ENCODE measurements around the gene KDM2B.

KDM2B gene

GRCh38 chr12:121550974-121551634 is 29.7 kb downstream of the KDM2B start:
- TF ChIP-seq EZH2phosphoT487 (IDR thresholded peaks at IDR 0.05; ENCODE audit: low read length) = no peak
- no peak for TF ChIP-seq CTCF (IDR thresholded peaks at IDR 0.05; ENCODE audit: low read length)
- TF ChIP-seq EZH2 (optimal IDR thresholded peaks at IDR 0.05; ENCODE audit: low read depth, low read length) = no peak
- no peak for DNase-seq
- no peaks in the 10 kb centered on the region for H3K36me3 ChIP-seq (replicated peaks; ENCODE audit: insufficient read depth, low read length)

GRCh38 chr12:121549075-121549474 is 31.7 kb downstream of the KDM2B start:
- H3K4me1 ChIP-seq (ENCODE audit: low read length) = no peaks in the 10 kb centered on the region
- TF ChIP-seq EZH2phosphoT487 (IDR thresholded peaks at IDR 0.05; ENCODE audit: low read length) (no peak), EZH2 (optimal IDR thresholded peaks at IDR 0.05; ENCODE audit: low read depth, low read length) (no peak), CTCF (IDR thresholded peaks at IDR 0.05; ENCODE audit: low read length) (no peak)
- no peak overlapping the region for H3K4me2 ChIP-seq (ENCODE audit: low read depth, low read length)
- H3K27me3 ChIP-seq (replicated peaks; ENCODE audit: insufficient read depth, low read length) = no peaks in the 10 kb centered on the region
- no peak overlapping the region for H2AFZ ChIP-seq (ENCODE audit: low read length)
- H3K79me2 ChIP-seq (ENCODE audit: low read length) = no peaks in the 10 kb centered on the region
- no peak overlapping the region for H3K27ac ChIP-seq (ENCODE audit: low read length)
- no peaks in the 10 kb centered on the region for H3F3A ChIP-seq (ENCODE audit: insufficient read depth, low read length)
- no peak overlapping the region for H3K9ac ChIP-seq (ENCODE audit: low read length)
- no peak overlapping the region for H3K4me3 ChIP-seq (ENCODE audit: low read length)
- no peaks in the 10 kb centered on the region for H3K9me3 ChIP-seq (replicated peaks; ENCODE audit: insufficient read depth, low read length)
- no peaks in the 10 kb centered on the region for H3K36me3 ChIP-seq (replicated peaks; ENCODE audit: insufficient read depth, low read length)
- H4K20me1 ChIP-seq (ENCODE audit: insufficient read depth, low read length) = no peaks in the 10 kb centered on the region
- H3K9me2 ChIP-seq (replicated peaks; ENCODE audit: insufficient read depth, low read length) = no peaks in the 10 kb centered on the region
- no peak for DNase-seq

More at GRCh38 chr12:121550974-121551634, 29.7 kb downstream of the KDM2B start:
- Histone ChIP-seq H3K27me3 (replicated peaks; ENCODE audit: insufficient read depth, low read length) (no peaks in the 10 kb centered on the region), H2AFZ (ENCODE audit: low read length) (no peak overlapping the region), H4K20me1 (ENCODE audit: insufficient read depth, low read length) (no peaks in the 10 kb centered on the region), H3K4me1 (ENCODE audit: low read length) (no peaks in the 10 kb centered on the region), H3K9me2 (replicated peaks; ENCODE audit: insufficient read depth, low read length) (no peaks in the 10 kb centered on the region), H3K9me3 (replicated peaks; ENCODE audit: insufficient read depth, low read length) (no peaks in the 10 kb centered on the region), H3K27ac (ENCODE audit: low read length) (no peak overlapping the region), H3F3A (ENCODE audit: insufficient read depth, low read length) (no peaks in the 10 kb centered on the region), H3K79me2 (ENCODE audit: low read length) (no peaks in the 10 kb centered on the region), H3K4me3 (ENCODE audit: low read length) (no peak overlapping the region), H3K4me2 (ENCODE audit: low read depth, low read length) (no peak overlapping the region), H3K9ac (ENCODE audit: low read length) (no peak overlapping the region)

- Histone ChIP-seq H3K4me2 (ENCODE audit: low read depth, low read length) (no peak overlapping the region), H4K20me1 (ENCODE audit: insufficient read depth, low read length) (no peaks in the 10 kb centered on the region), H3K9me2 (replicated peaks; ENCODE audit: insufficient read depth, low read length) (no peaks in the 10 kb centered on the region), H3K4me3 (ENCODE audit: low read length) (no peak overlapping the region), H3F3A (ENCODE audit: insufficient read depth, low read length) (no peaks in the 10 kb centered on the region), H3K27ac (ENCODE audit: low read length) (no peak overlapping the region), H3K9ac (ENCODE audit: low read length) (no peak overlapping the region), H3K79me2 (ENCODE audit: low read length) (no peaks in the 10 kb centered on the region), H3K9me3 (replicated peaks; ENCODE audit: insufficient read depth, low read length) (no peaks in the 10 kb centered on the region), H3K36me3 (replicated peaks; ENCODE audit: insufficient read depth, low read length) (no peaks in the 10 kb centered on the region), H3K4me1 (ENCODE audit: low read length) (no peaks in the 10 kb centered on the region), H2AFZ (ENCODE audit: low read length) (no peak overlapping the region), H3K27me3 (replicated peaks; ENCODE audit: insufficient read depth, low read length) (no peaks in the 10 kb centered on the region)
- DNase-seq = no peak
- no peak for TF ChIP-seq EZH2phosphoT487 (IDR thresholded peaks at IDR 0.05; ENCODE audit: low read length)
- TF ChIP-seq CTCF (IDR thresholded peaks at IDR 0.05; ENCODE audit: low read length) = no peak
- TF ChIP-seq EZH2 (optimal IDR thresholded peaks at IDR 0.05; ENCODE audit: low read depth, low read length) = no peak
Observed at GRCh38 chr12:121545480-121545879, 35.3 kb downstream of the KDM2B start.

Measured in MM.1S (cell line).